ENCODE measurements around the gene DGKD.

DNA sequence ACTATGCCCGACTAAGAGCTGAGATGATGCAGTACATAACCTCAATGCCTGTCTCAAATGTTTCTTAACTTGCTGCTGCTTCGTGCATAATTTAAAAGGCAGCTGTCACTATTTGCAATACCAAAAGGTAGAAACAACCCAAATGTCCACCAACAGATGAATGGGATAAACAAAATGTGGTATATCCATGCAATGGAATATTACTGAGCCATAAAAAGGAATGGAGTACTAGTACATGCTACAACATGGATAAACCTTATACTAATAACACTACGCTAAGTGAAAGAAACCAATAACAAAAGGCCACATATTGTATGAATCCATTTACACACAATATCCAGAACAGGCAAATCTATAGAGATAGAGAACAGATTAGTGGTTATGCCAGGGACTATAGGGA lies 13.0 kb upstream of the DGKD start:
- TF ChIP-seq, protein P1, sequence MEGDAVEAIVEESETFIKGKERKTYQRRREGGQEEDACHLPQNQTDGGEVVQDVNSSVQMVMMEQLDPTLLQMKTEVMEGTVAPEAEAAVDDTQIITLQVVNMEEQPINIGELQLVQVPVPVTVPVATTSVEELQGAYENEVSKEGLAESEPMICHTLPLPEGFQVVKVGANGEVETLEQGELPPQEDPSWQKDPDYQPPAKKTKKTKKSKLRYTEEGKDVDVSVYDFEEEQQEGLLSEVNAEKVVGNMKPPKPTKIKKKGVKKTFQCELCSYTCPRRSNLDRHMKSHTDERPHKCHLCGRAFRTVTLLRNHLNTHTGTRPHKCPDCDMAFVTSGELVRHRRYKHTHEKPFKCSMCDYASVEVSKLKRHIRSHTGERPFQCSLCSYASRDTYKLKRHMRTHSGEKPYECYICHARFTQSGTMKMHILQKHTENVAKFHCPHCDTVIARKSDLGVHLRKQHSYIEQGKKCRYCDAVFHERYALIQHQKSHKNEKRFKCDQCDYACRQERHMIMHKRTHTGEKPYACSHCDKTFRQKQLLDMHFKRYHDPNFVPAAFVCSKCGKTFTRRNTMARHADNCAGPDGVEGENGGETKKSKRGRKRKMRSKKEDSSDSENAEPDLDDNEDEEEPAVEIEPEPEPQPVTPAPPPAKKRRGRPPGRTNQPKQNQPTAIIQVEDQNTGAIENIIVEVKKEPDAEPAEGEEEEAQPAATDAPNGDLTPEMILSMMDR (conservative IDR thresholded peaks at IDR 0.05; ENCODE audit: low read length) = no peak
- no peak for TF ChIP-seq EZH2phosphoT487 (IDR thresholded peaks at IDR 0.05; ENCODE audit: borderline replicate concordance)

Data from Loucy (cell line).